Astrocyte of the cerebellum (primary cell): ENCODE data around the gene ZBTB6.
"Not testable (repeated sequence)": the region's sequence is repeated elsewhere in the genome, so short reads cannot be mapped to it uniquely, and the experiment has no call there.

ENCODE experiments used
- DNase-seq: peaks from one replicate; pipeline ENCODE4 v3.0.0-alpha.2; 2011; ENCODE audit warnings: low read depth
- H3K4me3 ChIP-seq: 2 replicates; pipeline ENCODE4 v1.5.1; 2011; ENCODE audit warnings: mild to moderate bottlenecking, low read depth, low read length, moderate library complexity
- CTCF ChIP-seq: IDR thresholded peaks from 2 replicates; pipeline ENCODE4 v1.5.1; 2012; ENCODE audit warnings: low read length, low read depth, moderate library complexity, mild to moderate bottlenecking; ENCODE audit errors: missing control alignments
- in situ Hi-C: cut with HindIII; loops from 2 replicates; pipeline ENCODE4 v1.10.0; 2017; ENCODE audit warnings: low sequenced_read_pairs

The ZBTB6 gene

DNA sequence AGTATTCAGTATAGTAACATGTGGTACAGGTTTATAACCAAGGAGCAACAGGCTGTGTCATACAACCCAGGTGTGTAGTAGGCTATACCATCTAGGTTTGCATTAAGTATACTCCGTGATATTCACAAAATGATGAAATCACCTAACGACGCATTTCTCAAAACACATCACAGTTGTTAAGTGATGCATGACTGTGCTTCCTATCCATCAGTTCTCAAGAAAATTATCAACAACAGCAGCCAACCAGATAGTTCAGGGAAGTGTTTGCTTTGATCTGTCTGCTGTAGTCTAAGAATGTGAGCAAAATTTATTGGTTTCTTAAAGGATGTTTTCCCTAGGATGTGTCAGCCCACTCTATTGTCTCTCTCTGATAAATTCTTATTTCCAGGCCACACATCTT, 10.8 kb upstream of the ZBTB6 start:
- TF ChIP-seq CTCF: no peak
- no peak overlapping the region for H3K4me3 ChIP-seq
- in situ Hi-C loops: no loop called here
- no peak for DNase-seq

GRCh38 chr9:122922713-122923112, 9.6 kb upstream of the ZBTB6 start:
- TF ChIP-seq CTCF: no peak
- in situ Hi-C loops: no loop called here
- no peak for DNase-seq
- H3K4me3 ChIP-seq: no peak overlapping the region

DNA sequence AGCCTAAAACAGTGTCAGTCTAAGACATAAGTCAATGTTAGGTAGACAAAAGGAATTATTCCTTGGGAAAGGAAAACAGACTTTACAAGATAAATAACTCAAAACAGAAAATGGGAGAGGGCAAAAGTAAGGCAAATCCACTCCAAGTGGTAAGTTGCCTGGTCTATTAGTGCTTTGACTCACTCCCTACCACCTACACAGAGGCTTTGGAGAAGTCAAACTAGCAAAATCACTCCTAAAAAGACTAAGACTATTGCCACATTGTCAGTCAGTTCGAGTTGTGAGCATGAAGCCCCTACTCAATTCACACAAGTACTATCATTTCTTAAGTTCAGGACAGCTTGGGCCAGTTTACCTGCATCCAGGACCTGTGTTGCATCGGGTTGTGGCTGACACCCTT, 5.2 kb upstream of the ZBTB6 start:
- H3K4me3 ChIP-seq: no peak overlapping the region
- TF ChIP-seq CTCF: no peak
- DNase-seq: no peak
- in situ Hi-C loops: no loop called here

- DNase-seq: no peak
- TF ChIP-seq CTCF: no peak
- in situ Hi-C loops: no loop called here
- H3K4me3 ChIP-seq: peak overlapping the region; percentile 59
Observed at GRCh38 chr9:122912671-122912963, 506 bp downstream of the ZBTB6 start.

- H3K4me3 ChIP-seq, DNase-seq, in situ Hi-C loops: not testable (repeated sequence)
Observed at GRCh38 chr9:122906122-122906521, 7.0 kb downstream of the ZBTB6 start.

GRCh38 chr9:122904823-122905710, 8.1 kb downstream of the ZBTB6 start, which contains the start of gene RC3H2:
RC3H2 (minus strand) TSS chr9:122905359; CDS start chr9:122897509, 7,850 bp downstream.
- in situ Hi-C loops: no loop called here
- no peak for TF ChIP-seq CTCF
- DNase-seq: peak; percentile 100
- H3K4me3 ChIP-seq: peak within 1 kb of the TSS; percentile 86

DNA sequence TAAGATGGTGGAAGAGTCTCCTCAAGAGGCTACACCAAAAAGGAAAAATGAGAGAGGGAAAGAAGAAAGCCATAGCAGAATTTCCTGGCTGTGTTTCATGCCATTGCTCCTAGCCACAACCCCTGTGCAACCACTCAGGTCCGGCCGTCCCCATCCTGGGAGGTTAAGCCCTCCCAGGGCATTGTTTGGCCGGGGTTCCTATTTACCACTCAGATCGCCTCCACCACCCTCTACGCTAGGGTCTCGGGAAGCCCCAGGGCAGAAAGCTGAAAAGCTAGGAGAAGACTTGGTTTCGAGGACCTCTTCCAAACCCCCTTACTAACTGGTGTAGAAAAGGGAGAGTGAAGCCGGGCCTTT, 8.7 kb downstream of the ZBTB6 start:
- peak overlapping the region; percentile 86 for H3K4me3 ChIP-seq
- no peak for DNase-seq
- TF ChIP-seq CTCF: no peak
- in situ Hi-C loops: no loop called here
